Right atrium auricular region (tissue), 2 donors: Measurements from ENCODE around the gene SNX22. TPM values are rescaled to one million over a fixed set of nuclear protein-coding genes. Genes with fewer than 3 reads are reported as not detected.

Experiments
- DNase-seq: peaks from one replicate; pipeline ENCODE4 v3.0.0-alpha.2; 2019; ENCODE audit warnings: low spot score
- H3K27ac ChIP-seq, 2 donors: fragments of 200-600 bp; sonication (generic); 1 replicate in 1 of 2; 2 replicates in 1 of 2; pipeline ENCODE4 v1.5.1; 2016 to 2019
- H3K27me3 ChIP-seq, 2 donors: fragments of 200-600 bp; sonication (generic); one replicate each; pipeline versions ENCODE4 v1.5.1 to v1.6.0; 2017 to 2019
- H3K36me3 ChIP-seq: fragments of 200-600 bp; sonication (generic); one replicate; pipeline ENCODE4 v1.5.1; 2016
- H3K4me1 ChIP-seq, 2 donors: fragments of 200-600 bp; sonication (generic); one replicate each; pipeline versions ENCODE4 v1.5.1 to v1.6.0; 2017 to 2019
- H3K4me3 ChIP-seq, 2 donors: fragments of 200-600 bp; sonication (generic); 1 replicate in 1 of 2; 2 replicates in 1 of 2; pipeline ENCODE4 v1.5.1; 2017 to 2019; ENCODE audit warnings: mild to moderate bottlenecking in 1 of 2, moderate library complexity in 1 of 2
- H3K9me3 ChIP-seq, 2 donors: fragments of 200-600 bp; sonication (generic); one replicate each; pipeline ENCODE4 v1.5.1; 2019
- total RNA-seq, 2 donors: library from RNA; depleted of rRNA; stranded (reverse); fragments of >200 nt; gene quantifications; one replicate each; pipeline ENCODE4 v1.1.0, GENCODE V29; 2016
- TF ChIP-seq, protein P1 (sequence below), 2 donors: fragments of 200-600 bp; sonication (generic); IDR thresholded peaks; one replicate each; pipeline ENCODE4 v1.5.1; 2019; ENCODE audit warnings: antibody characterized with exemption in 2 of 2

Gene SNX22
- total RNA-seq, 2 donors from 2014 or later: 11.9 to 12.4 TPM

DNA sequence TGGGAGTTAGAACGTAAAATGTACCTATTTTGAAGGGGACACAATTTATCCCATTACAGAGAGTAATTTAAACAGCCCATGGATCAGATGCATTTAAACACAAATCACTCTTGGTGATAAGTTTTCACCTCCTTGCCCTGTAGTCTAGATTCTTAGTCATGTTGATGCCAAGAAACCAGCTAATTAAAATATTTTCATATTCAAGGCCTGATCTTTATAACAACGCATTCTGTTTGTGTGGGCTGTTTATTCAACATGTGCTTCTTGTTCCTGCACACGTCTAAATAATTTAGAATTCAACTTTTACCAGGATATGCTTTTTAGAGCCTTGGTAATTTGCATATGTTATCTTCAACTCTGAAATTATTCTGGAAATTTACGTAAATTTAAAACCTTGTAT, 29.9 kb upstream of the SNX22 start:
- H3K27me3 ChIP-seq: no peaks in the 10 kb centered on the region

DNA sequence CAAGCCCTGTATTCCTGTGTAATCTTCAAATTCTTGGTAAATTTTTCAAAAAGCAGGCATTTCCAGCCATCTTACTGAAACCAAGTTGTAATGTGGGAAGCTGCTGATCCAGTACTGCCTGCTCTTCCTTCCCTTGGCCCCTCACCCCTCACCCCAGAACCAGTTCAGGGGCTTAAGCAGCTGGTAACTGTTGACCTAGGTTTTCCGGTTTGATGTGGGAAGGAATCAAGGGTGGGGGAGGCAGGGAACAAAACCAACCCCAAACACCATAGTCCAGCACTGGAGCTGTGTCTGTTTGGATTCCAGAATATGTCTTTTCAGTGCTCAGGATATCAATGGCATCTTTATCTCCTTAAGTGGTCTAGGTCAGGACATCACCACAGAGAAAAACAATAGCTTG, 29.1 kb upstream of the SNX22 start:
- Histone ChIP-seq H3K27ac (no peak overlapping the region), H3K4me1 (peaks cover 0 to 6% of the 10 kb centered on the region in 2 donors), H3K27me3 (no peaks in the 10 kb centered on the region), H3K9me3 (no peaks in the 10 kb centered on the region), H3K36me3 (peaks cover 77% of the 10 kb centered on the region), H3K4me3 (no peak overlapping the region)
- TF ChIP-seq, protein P1, sequence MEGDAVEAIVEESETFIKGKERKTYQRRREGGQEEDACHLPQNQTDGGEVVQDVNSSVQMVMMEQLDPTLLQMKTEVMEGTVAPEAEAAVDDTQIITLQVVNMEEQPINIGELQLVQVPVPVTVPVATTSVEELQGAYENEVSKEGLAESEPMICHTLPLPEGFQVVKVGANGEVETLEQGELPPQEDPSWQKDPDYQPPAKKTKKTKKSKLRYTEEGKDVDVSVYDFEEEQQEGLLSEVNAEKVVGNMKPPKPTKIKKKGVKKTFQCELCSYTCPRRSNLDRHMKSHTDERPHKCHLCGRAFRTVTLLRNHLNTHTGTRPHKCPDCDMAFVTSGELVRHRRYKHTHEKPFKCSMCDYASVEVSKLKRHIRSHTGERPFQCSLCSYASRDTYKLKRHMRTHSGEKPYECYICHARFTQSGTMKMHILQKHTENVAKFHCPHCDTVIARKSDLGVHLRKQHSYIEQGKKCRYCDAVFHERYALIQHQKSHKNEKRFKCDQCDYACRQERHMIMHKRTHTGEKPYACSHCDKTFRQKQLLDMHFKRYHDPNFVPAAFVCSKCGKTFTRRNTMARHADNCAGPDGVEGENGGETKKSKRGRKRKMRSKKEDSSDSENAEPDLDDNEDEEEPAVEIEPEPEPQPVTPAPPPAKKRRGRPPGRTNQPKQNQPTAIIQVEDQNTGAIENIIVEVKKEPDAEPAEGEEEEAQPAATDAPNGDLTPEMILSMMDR (IDR thresholded peaks at IDR 0.05): no peak
- no peak for DNase-seq

More for the DNA sequence above, 29.9 kb upstream of the SNX22 start:
- Histone ChIP-seq H3K27ac (no peak overlapping the region), H3K4me1 (peaks cover 0 to 7% of the 10 kb centered on the region in 2 donors), H3K9me3 (no peaks in the 10 kb centered on the region), H3K4me3 (no peak overlapping the region), H3K36me3 (peaks cover 76% of the 10 kb centered on the region)
- no peak for DNase-seq
- TF ChIP-seq, protein P1 (IDR thresholded peaks at IDR 0.05): no peak

GRCh38 chr15:64122936-64123351, 28.6 kb upstream of the SNX22 start:
- H3K9me3 ChIP-seq: no peaks in the 10 kb centered on the region
- peaks cover 0 to under 1% of the 10 kb centered on the region in 2 donors for H3K4me1 ChIP-seq
- H3K27me3 ChIP-seq: no peaks in the 10 kb centered on the region
- peaks cover 78% of the 10 kb centered on the region for H3K36me3 ChIP-seq
- TF ChIP-seq, protein P1 (IDR thresholded peaks at IDR 0.05): no peak
- no peak overlapping the region for H3K27ac ChIP-seq
- no peak overlapping the region for H3K4me3 ChIP-seq
- DNase-seq: no peak

GRCh38 chr15:64125978-64126377, 25.6 kb upstream of the SNX22 start:
- Histone ChIP-seq H3K4me3 (no peak overlapping the region), H3K9me3 (no peaks in the 10 kb centered on the region), H3K36me3 (peaks cover 80% of the 10 kb centered on the region), H3K27ac (no peak overlapping the region), H3K27me3 (no peaks in the 10 kb centered on the region), H3K4me1 (no peaks in the 10 kb centered on the region)
- TF ChIP-seq, protein P1 (IDR thresholded peaks at IDR 0.05): no peak
- no peak for DNase-seq

DNA sequence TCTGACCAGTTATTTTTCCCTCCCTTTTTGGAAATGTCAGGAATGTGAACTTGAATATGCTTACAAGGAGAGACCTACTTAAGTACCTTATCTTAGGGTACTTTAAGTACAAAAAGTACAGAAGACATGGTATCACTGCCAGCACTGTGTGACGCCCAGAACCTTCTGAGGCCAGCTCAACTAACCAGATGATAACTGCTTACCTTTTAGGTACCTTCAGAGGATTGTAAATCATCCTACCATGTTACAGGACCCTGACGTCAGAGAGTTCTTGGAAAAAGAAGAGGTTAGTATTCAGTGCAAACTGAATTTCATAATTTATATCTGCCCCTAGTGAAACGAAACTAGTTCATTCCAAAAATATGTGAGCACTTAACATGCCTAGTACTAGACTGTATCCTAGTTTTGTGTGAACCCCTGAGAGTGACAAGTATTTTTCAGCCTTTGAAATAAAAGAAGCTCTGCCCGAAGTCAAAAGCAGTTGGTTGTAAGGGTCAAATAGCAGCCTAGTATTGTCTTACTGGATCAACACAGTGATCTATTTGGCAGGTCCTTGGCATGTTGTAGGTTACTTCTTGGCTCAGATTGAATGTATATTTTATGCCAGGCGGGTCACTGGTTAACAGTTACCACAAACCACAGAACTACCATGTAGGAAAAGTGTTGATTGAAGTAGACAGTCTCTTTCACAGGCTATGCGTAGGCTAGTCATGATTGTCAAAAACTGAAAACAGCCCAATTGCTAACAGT, 23.8 kb upstream of the SNX22 start:
- H3K4me1 ChIP-seq: peaks cover 0 to 10% of the 10 kb centered on the region in 2 donors
- H3K9me3 ChIP-seq: no peaks in the 10 kb centered on the region
- DNase-seq: no peak
- TF ChIP-seq, protein P1 (IDR thresholded peaks at IDR 0.05): no peak
- peak overlapping the region in 1 of 2 donors; percentile 17 for H3K27ac ChIP-seq
- no peaks in the 10 kb centered on the region for H3K27me3 ChIP-seq
- no peak overlapping the region for H3K4me3 ChIP-seq
- peaks cover 86% of the 10 kb centered on the region for H3K36me3 ChIP-seq
